Heart left ventricle (tissue), 13 donors: ENCODE data around the gene LRRFIP1.

ENCODE experiments used
- POLR2A ChIP-seq, 2 donors: fragments of 450-650 bp; IDR thresholded peaks; one replicate each; pipeline ENCODE4 v1.6.1; 2017; ENCODE audit warnings: antibody characterized with exemption in 2 of 2, mild to moderate bottlenecking in 2 of 2, moderate library complexity in 2 of 2
- TF ChIP-seq, protein P1 (sequence below), 12 donors: fragments of 200-600 bp; sonication (generic) in 4 of 12; IDR thresholded peaks; one replicate each; pipeline versions ENCODE4 v1.5.0 to v1.8.0; 2018 to 2022; ENCODE audit warnings: antibody characterized with exemption in 12 of 12, mild to moderate bottlenecking in 5 of 12
- donor health status: ischemic (EF 13 %, LVEDD 7.1; RV severe dilation, severe dysfunction).
- donor health status: DM: no; HTN: yes; CAD: no.
- donor health status: DM: no; HTN: no; CAD: no.
- donor health status: ischemic (EF 25% LVEDD 6.9; RV normal size, moderate dysfunction).
- donor health status: ischemic (EF 25% LVEDD 5.7; RV mildly dilated, moderate dysfunction).
- donor health status: ischemic (EF 35%, LVEDD 5.7; RV mildly dilated, moderate dysfunction).
- donor health status: nonischemic (EF 11% LVEDD 7.7; RV severe dilation, severe dysfunction).
- donor health status: DM: yes; HTN: yes; CAD: no.
- donor health status: PGD.
- donor health status: ischemic (EF 29% LVEDD 5.4; RV normal size, mild dysfunction).
- donor health status: nonischemic (EF 23%, LVEDD 6.1; RV moderate dilation, normal function).

DNA sequence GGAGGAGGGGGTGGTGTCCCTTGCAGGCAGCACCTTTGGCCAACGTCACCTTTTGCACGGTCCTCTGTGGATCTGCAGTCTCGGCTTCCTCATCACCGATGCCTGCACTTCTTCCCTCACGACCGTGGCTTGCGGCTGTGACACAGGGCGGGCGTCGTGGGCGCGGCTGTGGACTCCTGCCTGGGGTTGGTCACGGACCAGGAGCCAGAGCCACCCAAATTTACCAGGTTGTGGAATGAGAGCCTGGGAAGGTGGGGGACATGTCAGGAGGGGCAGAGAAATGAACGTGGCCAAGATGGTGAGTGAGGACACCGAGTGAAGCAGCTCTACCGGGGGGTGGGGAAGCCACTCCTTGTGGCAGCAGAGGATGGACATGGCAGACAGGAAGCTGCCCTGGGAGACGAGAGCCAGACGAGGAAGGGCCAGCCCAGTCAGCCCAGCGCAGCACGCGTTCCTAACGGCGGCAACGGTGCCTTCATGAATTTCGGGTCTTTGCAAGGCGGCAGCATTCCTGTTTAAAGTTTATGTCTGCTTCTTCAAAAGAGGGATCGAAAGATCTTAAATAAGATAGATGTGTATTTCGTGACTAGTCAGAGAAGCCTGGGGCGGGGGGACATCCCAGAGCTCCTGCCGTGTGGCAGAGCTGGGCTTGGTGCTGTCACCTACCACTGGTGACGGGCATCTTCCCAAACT is 84.2 kb downstream of the LRRFIP1 start:
- TF ChIP-seq POLR2A (IDR thresholded peaks at IDR 0.05), result no peak
- TF ChIP-seq, protein P1, sequence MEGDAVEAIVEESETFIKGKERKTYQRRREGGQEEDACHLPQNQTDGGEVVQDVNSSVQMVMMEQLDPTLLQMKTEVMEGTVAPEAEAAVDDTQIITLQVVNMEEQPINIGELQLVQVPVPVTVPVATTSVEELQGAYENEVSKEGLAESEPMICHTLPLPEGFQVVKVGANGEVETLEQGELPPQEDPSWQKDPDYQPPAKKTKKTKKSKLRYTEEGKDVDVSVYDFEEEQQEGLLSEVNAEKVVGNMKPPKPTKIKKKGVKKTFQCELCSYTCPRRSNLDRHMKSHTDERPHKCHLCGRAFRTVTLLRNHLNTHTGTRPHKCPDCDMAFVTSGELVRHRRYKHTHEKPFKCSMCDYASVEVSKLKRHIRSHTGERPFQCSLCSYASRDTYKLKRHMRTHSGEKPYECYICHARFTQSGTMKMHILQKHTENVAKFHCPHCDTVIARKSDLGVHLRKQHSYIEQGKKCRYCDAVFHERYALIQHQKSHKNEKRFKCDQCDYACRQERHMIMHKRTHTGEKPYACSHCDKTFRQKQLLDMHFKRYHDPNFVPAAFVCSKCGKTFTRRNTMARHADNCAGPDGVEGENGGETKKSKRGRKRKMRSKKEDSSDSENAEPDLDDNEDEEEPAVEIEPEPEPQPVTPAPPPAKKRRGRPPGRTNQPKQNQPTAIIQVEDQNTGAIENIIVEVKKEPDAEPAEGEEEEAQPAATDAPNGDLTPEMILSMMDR (IDR thresholded peaks at IDR 0.05), result no peak
